A549 (cell line): ENCODE results near the gene PATJ.

Experiments
- CEBPB ChIP-seq, 2 experiments: fragments of >200 bp in 1 of 2; sonication (Bioruptor Twin) in 1 of 2; formaldehyde crosslinking in 1 of 2; IDR thresholded peaks; 2 replicates each; pipeline ENCODE4 v1.6.1; 2012 to 2016
- EP300 ChIP-seq, 2 experiments: fragments of >200 bp; sonication (Bioruptor Twin); formaldehyde crosslinking; IDR thresholded peaks; 2 replicates in 1 of 2; 3 replicates in 1 of 2; pipeline ENCODE4 v1.6.1; 2016 to 2017
- JUNB ChIP-seq: fragments of >200 bp; sonication (Bioruptor Twin); formaldehyde crosslinking; IDR thresholded peaks from 2 replicates; pipeline ENCODE4 v1.6.1; 2016
- MAZ ChIP-seq: fragments of 150-350 bp; IDR thresholded peaks from 2 replicates; pipeline ENCODE4 v1.6.1; 2014; ENCODE audit warnings: antibody characterized with exemption, low read depth, low read length, borderline replicate concordance
- POLR2A ChIP-seq: IDR thresholded peaks from 2 replicates; pipeline ENCODE4 v1.6.1; 2012; ENCODE audit warnings: mild to moderate bottlenecking, low read length
- POLR2AphosphoS2 ChIP-seq: conservative IDR thresholded peaks from 2 replicates; pipeline ENCODE4 v1.6.1; 2012; ENCODE audit warnings: low read length, improper control_type of control experiment, inconsistent platforms
- TF ChIP-seq, protein P1 (sequence below): fragments of >200 bp; sonication (Bioruptor Twin); formaldehyde crosslinking; IDR thresholded peaks from 3 replicates; pipeline ENCODE4 v1.5.1; 2016
- TF ChIP-seq, protein P2 (sequence below): fragments of 200-600 bp; sonication (generic); IDR thresholded peaks from 2 replicates; pipeline ENCODE4 v1.6.1; 2016; ENCODE audit warnings: antibody characterized with exemption, mild to moderate bottlenecking, moderate library complexity
- TF ChIP-seq, protein P3 (sequence below): IDR thresholded peaks from 2 replicates; pipeline ENCODE4 v1.6.1; 2012

- TF ChIP-seq, protein P1, sequence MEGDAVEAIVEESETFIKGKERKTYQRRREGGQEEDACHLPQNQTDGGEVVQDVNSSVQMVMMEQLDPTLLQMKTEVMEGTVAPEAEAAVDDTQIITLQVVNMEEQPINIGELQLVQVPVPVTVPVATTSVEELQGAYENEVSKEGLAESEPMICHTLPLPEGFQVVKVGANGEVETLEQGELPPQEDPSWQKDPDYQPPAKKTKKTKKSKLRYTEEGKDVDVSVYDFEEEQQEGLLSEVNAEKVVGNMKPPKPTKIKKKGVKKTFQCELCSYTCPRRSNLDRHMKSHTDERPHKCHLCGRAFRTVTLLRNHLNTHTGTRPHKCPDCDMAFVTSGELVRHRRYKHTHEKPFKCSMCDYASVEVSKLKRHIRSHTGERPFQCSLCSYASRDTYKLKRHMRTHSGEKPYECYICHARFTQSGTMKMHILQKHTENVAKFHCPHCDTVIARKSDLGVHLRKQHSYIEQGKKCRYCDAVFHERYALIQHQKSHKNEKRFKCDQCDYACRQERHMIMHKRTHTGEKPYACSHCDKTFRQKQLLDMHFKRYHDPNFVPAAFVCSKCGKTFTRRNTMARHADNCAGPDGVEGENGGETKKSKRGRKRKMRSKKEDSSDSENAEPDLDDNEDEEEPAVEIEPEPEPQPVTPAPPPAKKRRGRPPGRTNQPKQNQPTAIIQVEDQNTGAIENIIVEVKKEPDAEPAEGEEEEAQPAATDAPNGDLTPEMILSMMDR = no peak
- TF ChIP-seq, protein P2, sequence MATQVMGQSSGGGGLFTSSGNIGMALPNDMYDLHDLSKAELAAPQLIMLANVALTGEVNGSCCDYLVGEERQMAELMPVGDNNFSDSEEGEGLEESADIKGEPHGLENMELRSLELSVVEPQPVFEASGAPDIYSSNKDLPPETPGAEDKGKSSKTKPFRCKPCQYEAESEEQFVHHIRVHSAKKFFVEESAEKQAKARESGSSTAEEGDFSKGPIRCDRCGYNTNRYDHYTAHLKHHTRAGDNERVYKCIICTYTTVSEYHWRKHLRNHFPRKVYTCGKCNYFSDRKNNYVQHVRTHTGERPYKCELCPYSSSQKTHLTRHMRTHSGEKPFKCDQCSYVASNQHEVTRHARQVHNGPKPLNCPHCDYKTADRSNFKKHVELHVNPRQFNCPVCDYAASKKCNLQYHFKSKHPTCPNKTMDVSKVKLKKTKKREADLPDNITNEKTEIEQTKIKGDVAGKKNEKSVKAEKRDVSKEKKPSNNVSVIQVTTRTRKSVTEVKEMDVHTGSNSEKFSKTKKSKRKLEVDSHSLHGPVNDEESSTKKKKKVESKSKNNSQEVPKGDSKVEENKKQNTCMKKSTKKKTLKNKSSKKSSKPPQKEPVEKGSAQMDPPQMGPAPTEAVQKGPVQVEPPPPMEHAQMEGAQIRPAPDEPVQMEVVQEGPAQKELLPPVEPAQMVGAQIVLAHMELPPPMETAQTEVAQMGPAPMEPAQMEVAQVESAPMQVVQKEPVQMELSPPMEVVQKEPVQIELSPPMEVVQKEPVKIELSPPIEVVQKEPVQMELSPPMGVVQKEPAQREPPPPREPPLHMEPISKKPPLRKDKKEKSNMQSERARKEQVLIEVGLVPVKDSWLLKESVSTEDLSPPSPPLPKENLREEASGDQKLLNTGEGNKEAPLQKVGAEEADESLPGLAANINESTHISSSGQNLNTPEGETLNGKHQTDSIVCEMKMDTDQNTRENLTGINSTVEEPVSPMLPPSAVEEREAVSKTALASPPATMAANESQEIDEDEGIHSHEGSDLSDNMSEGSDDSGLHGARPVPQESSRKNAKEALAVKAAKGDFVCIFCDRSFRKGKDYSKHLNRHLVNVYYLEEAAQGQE = no peak
- TF ChIP-seq CEBPB (IDR thresholded peaks at IDR 0.05) (no peak), JUNB (no peak), MAZ (no peak), POLR2AphosphoS2 (no peak), POLR2A (no peak), EP300 (IDR thresholded peaks at IDR 0.05) (no peak)
- TF ChIP-seq, protein P3, sequence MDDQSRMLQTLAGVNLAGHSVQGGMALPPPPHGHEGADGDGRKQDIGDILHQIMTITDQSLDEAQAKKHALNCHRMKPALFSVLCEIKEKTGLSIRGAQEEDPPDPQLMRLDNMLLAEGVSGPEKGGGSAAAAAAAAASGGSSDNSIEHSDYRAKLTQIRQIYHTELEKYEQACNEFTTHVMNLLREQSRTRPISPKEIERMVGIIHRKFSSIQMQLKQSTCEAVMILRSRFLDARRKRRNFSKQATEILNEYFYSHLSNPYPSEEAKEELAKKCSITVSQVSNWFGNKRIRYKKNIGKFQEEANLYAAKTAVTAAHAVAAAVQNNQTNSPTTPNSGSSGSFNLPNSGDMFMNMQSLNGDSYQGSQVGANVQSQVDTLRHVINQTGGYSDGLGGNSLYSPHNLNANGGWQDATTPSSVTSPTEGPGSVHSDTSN = no peak
Measured at GRCh38 chr1:62058956-62059355, 316.7 kb downstream of the PATJ start.
